Heart left ventricle (tissue), 16 donors: ENCODE data around the gene TSEN54. TPM values are rescaled to one million over a fixed set of nuclear protein-coding genes. Genes with fewer than 3 reads are reported as not detected.
"Not testable (repeated sequence)": the region's sequence is repeated elsewhere in the genome, so short reads cannot be mapped to it uniquely, and the experiment has no call there.

Experiments
- ATAC-seq, 4 donors: fragments of 200-7000 bp; cut with Tn5 transposase; one replicate each; pipeline ENCODE4 v1.9.1; 2020 to 2022; ENCODE audit warnings: moderate library complexity in 4 of 4, mild to moderate bottlenecking in 3 of 4, moderate number of reproducible peaks in 1 of 4
- DNase-seq, 5 donors: peaks; one replicate each; pipeline ENCODE4 v3.0.0-alpha.2; 2020
- H3K27ac ChIP-seq, 12 donors: fragments of 200-600 bp; sonication (generic) in 4 of 12; one replicate each; pipeline versions ENCODE4 v1.5.0 to v1.8.0; 2016 to 2022; ENCODE audit warnings: mild to moderate bottlenecking in 2 of 12
- H3K27me3 ChIP-seq, 9 donors: fragments of 200-600 bp; sonication (generic) in 2 of 9; one replicate each; pipeline versions ENCODE4 v1.5.1 to v1.8.0; 2016 to 2022; ENCODE audit warnings: mild to moderate bottlenecking in 3 of 9
- H3K36me3 ChIP-seq, 9 donors: fragments of 200-600 bp; sonication (generic) in 2 of 9; one replicate each; pipeline versions ENCODE4 v1.5.0 to v1.8.0; 2018 to 2022; ENCODE audit warnings: mild to moderate bottlenecking in 2 of 9
- H3K4me1 ChIP-seq, 12 donors: fragments of 200-600 bp; sonication (generic) in 4 of 12; one replicate each; pipeline versions ENCODE4 v1.5.0 to v1.8.0; 2016 to 2022; ENCODE audit warnings: mild to moderate bottlenecking in 3 of 12
- H3K4me3 ChIP-seq, 12 donors: fragments of 200-600 bp; sonication (generic) in 4 of 12; one replicate each; pipeline versions ENCODE4 v1.5.0 to v1.8.0; 2017 to 2022; ENCODE audit warnings: mild to moderate bottlenecking in 9 of 12, moderate library complexity in 4 of 12
- H3K9me3 ChIP-seq, 12 donors: fragments of 200-600 bp; sonication (generic) in 4 of 12; one replicate each; pipeline versions ENCODE4 v1.5.0 to v1.8.0; 2016 to 2022; ENCODE audit warnings: mild to moderate bottlenecking in 1 of 12
- POLR2A ChIP-seq, 2 donors: fragments of 450-650 bp; IDR thresholded peaks; one replicate each; pipeline ENCODE4 v1.6.1; 2017; ENCODE audit warnings: antibody characterized with exemption in 2 of 2, mild to moderate bottlenecking in 2 of 2, moderate library complexity in 2 of 2
- WGBS, 4 donors: extraction: QIAGEN DNeasy Blood & Tissue Kit in 2 of 4; methylation state at CpG; one replicate each; pipeline versions ENCODE4 v1.1.5 to v1.1.7; 2013 to 2018; 5-methylcytosine and 5-hydroxymethylcytosine counted together
- intact Hi-C, 10 donors: fragments of 100-400 bp; cut with DNase I; formaldehyde crosslinking; loops; one replicate each; pipeline versions ENCODE4 v1.11.1 to v1.14.2; 2022
- polyA plus RNA-seq, 2 donors: library from polyadenylated mRNA; stranded (reverse); fragments of 200-250 nt; gene quantifications; one replicate each; pipeline ENCODE4 v1.2.3, GENCODE V29; 2013
- total RNA-seq, 9 donors: library from RNA; depleted of rRNA in 2 of 9; stranded (reverse); fragments of >200 nt in 2 of 9; fragmentation: NEBNext Ultra II Directional in 3 of 9; extraction: Animal tissue kit (Norgen Biotek cat#: 25700) in 3 of 9; gene quantifications; one replicate each; pipeline versions ENCODE4 v1.1.0 to v1.2.4, GENCODE V29; 2016 to 2023
- TF ChIP-seq, protein P1 (sequence below), 12 donors: fragments of 200-600 bp; sonication (generic) in 4 of 12; IDR thresholded peaks; one replicate each; pipeline versions ENCODE4 v1.5.0 to v1.8.0; 2018 to 2022; ENCODE audit warnings: antibody characterized with exemption in 12 of 12, mild to moderate bottlenecking in 5 of 12
- donor health status: ischemic (EF 13 %, LVEDD 7.1; RV severe dilation, severe dysfunction).
- donor health status: healthy with polysubstance abuse.
- donor health status: DM: no; HTN: yes; CAD: no.
- donor health status: DM: no; HTN: no; CAD: no.
- donor health status: ischemic (EF 25% LVEDD 6.9; RV normal size, moderate dysfunction).
- donor health status: ischemic (EF 25% LVEDD 5.7; RV mildly dilated, moderate dysfunction).
- donor health status: healthy.
- donor health status: DM: yes; HTN: yes; CAD: no.
- donor health status: ischemic (EF 35%, LVEDD 5.7; RV mildly dilated, moderate dysfunction).
- donor health status: nonischemic (EF 11% LVEDD 7.7; RV severe dilation, severe dysfunction).
- donor health status: DM: yes; HTN: yes; CAD: no.
- donor health status: PGD.
- donor health status: ischemic (EF 29% LVEDD 5.4; RV normal size, mild dysfunction).
- donor health status: nonischemic (EF 23%, LVEDD 6.1; RV moderate dilation, normal function).

Gene TSEN54
- total and polyA plus RNA-seq, 11 donors, result 4.0 to 12.4 (median 9.4) TPM

GRCh38 chr17:75517297-75517865 is 1.1 kb downstream of the TSEN54 start:
- Histone ChIP-seq H3K27ac (peak overlapping the region in 3 of 12 donors; percentile 73 to 93 (median 90)), H3K27me3 (no peaks in the 10 kb centered on the region), H3K4me3 (peak overlapping the region; percentile 77 to 99 (median 93)), H3K9me3 (no peaks in the 10 kb centered on the region), H3K4me1 (peaks cover 0 to 41% (median 24%) of the 10 kb centered on the region in 12 donors), H3K36me3 (peaks cover 0 to 33% (median 14%) of the 10 kb centered on the region in 9 donors)
- DNase-seq, result peak in 1 of 5 donors; percentile 19
- ATAC-seq, result no peak
- intact Hi-C loops, result loop anchor here in 8 of 10 donors (2.0 to 10.0 kb wide), 8 partner anchors 60 to 233 kb away; partner anchors contain the start of genes MYO15B (in 5 of the 8), TMEM94 (in 3 of the 8) and SLC25A19 (in 1 of the 8)
- TF ChIP-seq POLR2A (IDR thresholded peaks at IDR 0.05), result no peak
- TF ChIP-seq, protein P1, sequence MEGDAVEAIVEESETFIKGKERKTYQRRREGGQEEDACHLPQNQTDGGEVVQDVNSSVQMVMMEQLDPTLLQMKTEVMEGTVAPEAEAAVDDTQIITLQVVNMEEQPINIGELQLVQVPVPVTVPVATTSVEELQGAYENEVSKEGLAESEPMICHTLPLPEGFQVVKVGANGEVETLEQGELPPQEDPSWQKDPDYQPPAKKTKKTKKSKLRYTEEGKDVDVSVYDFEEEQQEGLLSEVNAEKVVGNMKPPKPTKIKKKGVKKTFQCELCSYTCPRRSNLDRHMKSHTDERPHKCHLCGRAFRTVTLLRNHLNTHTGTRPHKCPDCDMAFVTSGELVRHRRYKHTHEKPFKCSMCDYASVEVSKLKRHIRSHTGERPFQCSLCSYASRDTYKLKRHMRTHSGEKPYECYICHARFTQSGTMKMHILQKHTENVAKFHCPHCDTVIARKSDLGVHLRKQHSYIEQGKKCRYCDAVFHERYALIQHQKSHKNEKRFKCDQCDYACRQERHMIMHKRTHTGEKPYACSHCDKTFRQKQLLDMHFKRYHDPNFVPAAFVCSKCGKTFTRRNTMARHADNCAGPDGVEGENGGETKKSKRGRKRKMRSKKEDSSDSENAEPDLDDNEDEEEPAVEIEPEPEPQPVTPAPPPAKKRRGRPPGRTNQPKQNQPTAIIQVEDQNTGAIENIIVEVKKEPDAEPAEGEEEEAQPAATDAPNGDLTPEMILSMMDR (IDR thresholded peaks at IDR 0.05), result no peak
- WGBS, 4 donors, result 38 to 47% (median 40%) methylated on average over 10 of the region's 10 CpGs

DNA sequence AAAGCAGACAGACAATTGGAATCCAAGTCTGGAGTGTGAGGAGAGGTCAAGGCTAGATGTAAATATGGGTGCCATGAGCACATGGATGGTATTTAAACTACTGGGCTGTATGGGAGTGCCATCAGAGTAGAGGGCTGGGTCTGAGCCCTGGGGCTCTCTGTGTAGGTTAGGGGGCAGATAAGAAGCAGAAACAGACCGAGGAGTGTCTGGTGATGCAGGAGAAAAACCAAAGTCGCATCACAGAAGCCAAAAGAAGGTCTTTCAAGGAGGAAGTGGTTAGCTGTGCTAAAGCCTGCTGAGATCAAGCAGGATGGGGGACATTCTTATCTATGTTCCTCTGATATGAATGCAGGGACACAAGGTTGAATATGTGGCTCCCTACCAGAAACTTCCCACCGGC is 1.9 kb downstream of the TSEN54 start:
- no peak for DNase-seq
- WGBS, 4 donors, result 74 to 89% (median 85%) methylated on average over 3 of the region's 3 CpGs

DNA sequence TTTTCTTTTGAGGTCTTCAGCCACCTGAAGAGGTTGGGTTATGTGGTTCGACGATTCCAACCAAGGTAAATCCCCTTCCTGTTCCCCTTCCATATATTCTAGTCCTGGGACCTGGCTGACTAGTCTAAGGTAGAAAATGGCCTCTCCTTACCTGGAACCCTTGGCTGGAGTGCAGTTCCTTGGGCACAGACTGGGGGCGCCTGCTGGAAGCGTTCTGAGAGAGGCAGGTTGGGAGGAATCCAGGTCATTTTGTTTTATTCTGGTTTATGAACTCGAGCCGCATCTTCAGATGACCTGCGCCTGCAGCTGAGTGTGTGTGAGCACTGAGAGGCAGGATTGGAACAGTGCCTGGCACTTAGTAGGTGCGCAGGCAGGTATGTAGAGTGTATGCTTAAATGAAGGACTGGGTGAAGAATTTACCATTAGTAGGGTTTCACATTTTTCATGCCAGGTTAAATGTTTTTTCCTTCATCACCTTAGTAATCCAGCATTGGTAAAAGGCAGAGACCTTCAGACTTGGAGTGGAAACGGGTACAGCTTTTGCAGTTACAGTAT is 2.7 kb downstream of the TSEN54 start:
- DNase-seq (no peak), ATAC-seq (no peak)
- peaks cover 0 to 25% (median 12%) of the 10 kb centered on the region in 9 donors for H3K36me3 ChIP-seq
- H3K9me3 ChIP-seq, result no peaks in the 10 kb centered on the region
- TF ChIP-seq, protein P1 (IDR thresholded peaks at IDR 0.05), result no peak
- no peak for TF ChIP-seq POLR2A (IDR thresholded peaks at IDR 0.05)
- intact Hi-C loops, result loop anchor here in 8 of 10 donors (5.0 to 10.0 kb wide), 7 partner anchors 62 to 234 kb away; partner anchors contain the start of genes MYO15B (in 5 of the 8), TMEM94 (in 3 of the 8) and SLC25A19 (in 1 of the 8)
- H3K27me3 ChIP-seq, result no peaks in the 10 kb centered on the region
- H3K27ac ChIP-seq, result peak overlapping the region in 1 of 12 donors; percentile 73
- no peak overlapping the region for H3K4me3 ChIP-seq
- peaks cover 0 to 24% (median 17%) of the 10 kb centered on the region in 12 donors for H3K4me1 ChIP-seq
- WGBS, 4 donors, result 91 to 97% (median 95%) methylated on average over 9 of the region's 9 CpGs

More for the DNA sequence above, 1.9 kb downstream of the TSEN54 start:
- Histone ChIP-seq H3K27me3 (no peaks in the 10 kb centered on the region), H3K4me1 (peaks cover 0 to 33% (median 19%) of the 10 kb centered on the region in 12 donors), H3K4me3 (peak overlapping the region in 1 of 12 donors; percentile 95), H3K9me3 (no peaks in the 10 kb centered on the region), H3K27ac (peak overlapping the region in 1 of 12 donors; percentile 73), H3K36me3 (peaks cover 0 to 27% (median 15%) of the 10 kb centered on the region in 9 donors)
- ATAC-seq, result no peak
- TF ChIP-seq, protein P1 (IDR thresholded peaks at IDR 0.05), result no peak
- no peak for TF ChIP-seq POLR2A (IDR thresholded peaks at IDR 0.05)
- intact Hi-C loops, result loop anchor here in 8 of 10 donors (5.0 to 10.0 kb wide), 7 partner anchors 61 to 233 kb away; partner anchors contain the start of genes MYO15B (in 5 of the 8), TMEM94 (in 3 of the 8) and SLC25A19 (in 1 of the 8)

- H3K9me3 ChIP-seq, H3K4me3 ChIP-seq, DNase-seq, ATAC-seq, H3K27ac ChIP-seq, H3K27me3 ChIP-seq: not testable (repeated sequence)
- H3K36me3 ChIP-seq, result peaks cover 0 to 25% (median 12%) of the 10 kb centered on the region in 9 donors
- 92 to 96% (median 96%) methylated on average over 8 of the region's 8 CpGs for WGBS, 4 donors
- intact Hi-C loops, result loop anchor here in 5 of 10 donors (5.0 to 10.0 kb wide), 4 partner anchors 64 to 196 kb away; partner anchors contain the start of gene MYO15B (in 2 of the 5)
- H3K4me1 ChIP-seq, result peaks cover 0 to 25% (median 18%) of the 10 kb centered on the region in 12 donors
Measured at GRCh38 chr17:75520413-75520812, 4.1 kb downstream of the TSEN54 start.
